Kidney epithelial cell (primary cell): Measurements from ENCODE around the gene PTPDC1. TPM values are rescaled to one million over a fixed set of nuclear protein-coding genes. Genes with fewer than 3 reads are reported as not detected.
"Not testable (repeated sequence)": the region's sequence is repeated elsewhere in the genome, so short reads cannot be mapped to it uniquely, and the experiment has no call there.

ENCODE experiments used
- DNase-seq: peaks from one replicate; pipeline ENCODE4 v3.0.0-alpha.2; 2010; ENCODE audit warnings: low read depth
- H3K27me3 ChIP-seq: 2 replicates; pipeline ENCODE4 v1.6.0; 2011; ENCODE audit warnings: low read length; ENCODE audit not compliant: control insufficient read depth, insufficient read depth
- H3K36me3 ChIP-seq: 2 replicates; pipeline ENCODE4 v1.5.1; 2011; ENCODE audit warnings: low read length; ENCODE audit not compliant: control insufficient read depth, insufficient read depth
- H3K4me3 ChIP-seq: 2 replicates; pipeline ENCODE4 v1.5.1; 2011; ENCODE audit warnings: low read depth, mild to moderate bottlenecking, control low read depth, low read length
- CTCF ChIP-seq: IDR thresholded peaks from 2 replicates; pipeline ENCODE4 v1.5.1; 2011; ENCODE audit warnings: mild to moderate bottlenecking, moderate library complexity, low read length, control low read depth, inconsistent platforms; ENCODE audit not compliant: insufficient read depth, poor library complexity, severe bottlenecking
- total RNA-seq: library from RNA; depleted of rRNA; stranded (reverse); fragments of >200 nt; gene quantifications from 2 replicates; pipeline ENCODE4 v1.2.3, GENCODE V29; 2015

Gene PTPDC1
- total RNA-seq, 1 donor from 2014 or later, result 8.9 TPM

DNA sequence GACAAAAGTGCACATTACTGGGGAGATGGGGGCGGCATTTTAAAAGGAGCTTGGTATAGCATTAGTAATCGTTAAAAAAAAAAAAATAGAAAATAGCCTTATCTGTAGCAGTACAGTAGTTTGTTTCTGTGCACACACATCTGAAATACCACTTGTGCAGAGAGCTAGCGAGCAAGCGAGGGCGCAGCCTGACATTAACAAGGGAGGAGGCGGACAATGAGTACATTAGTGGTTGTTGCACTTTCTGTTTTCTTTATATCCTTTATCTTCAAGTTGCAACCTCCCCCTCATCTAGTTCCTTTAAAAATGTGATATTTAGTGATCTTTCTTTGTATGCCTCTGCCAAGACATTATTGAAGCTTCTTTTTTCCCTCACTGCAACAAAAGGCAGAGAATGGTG is 880 bp upstream of the PTPDC1 start:
- Histone ChIP-seq H3K36me3 (no peaks in the 10 kb centered on the region), H3K27me3 (no peaks in the 10 kb centered on the region), H3K4me3 (no peak overlapping the region)
- DNase-seq, result no peak
- no peak for TF ChIP-seq CTCF

DNA sequence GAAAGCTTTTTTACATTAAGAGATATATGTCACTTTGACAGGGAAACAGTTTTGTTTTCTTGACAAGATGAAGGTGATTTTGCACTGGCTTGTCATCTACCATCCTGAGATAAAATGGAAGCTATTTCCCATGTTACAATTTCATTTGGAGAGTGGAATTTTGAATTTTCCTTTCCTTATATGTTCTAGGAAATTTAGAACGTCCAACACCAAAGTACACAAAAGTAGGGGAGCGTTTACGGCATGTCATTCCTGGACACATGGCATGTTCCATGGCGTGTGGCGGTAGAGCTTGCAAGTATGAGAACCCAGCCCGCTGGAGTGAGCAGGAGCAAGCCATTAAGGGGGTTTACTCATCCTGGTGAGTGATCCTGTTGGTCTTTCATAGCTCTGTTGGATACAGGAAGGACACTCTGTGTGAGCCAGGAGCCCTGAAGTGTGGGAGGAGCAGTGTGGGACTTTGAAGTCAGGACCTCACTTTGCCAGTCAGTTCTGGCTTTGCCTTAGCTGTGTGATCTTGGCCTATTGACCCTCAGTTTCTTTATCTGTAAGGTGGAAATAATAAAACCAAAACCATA is 887 bp downstream of the PTPDC1 start:
- DNase-seq, result peak; percentile 43
- H3K36me3 ChIP-seq, result no peaks in the 10 kb centered on the region
- TF ChIP-seq CTCF, result no peak
- no peaks in the 10 kb centered on the region for H3K27me3 ChIP-seq
- H3K4me3 ChIP-seq, result no peak overlapping the region

DNA sequence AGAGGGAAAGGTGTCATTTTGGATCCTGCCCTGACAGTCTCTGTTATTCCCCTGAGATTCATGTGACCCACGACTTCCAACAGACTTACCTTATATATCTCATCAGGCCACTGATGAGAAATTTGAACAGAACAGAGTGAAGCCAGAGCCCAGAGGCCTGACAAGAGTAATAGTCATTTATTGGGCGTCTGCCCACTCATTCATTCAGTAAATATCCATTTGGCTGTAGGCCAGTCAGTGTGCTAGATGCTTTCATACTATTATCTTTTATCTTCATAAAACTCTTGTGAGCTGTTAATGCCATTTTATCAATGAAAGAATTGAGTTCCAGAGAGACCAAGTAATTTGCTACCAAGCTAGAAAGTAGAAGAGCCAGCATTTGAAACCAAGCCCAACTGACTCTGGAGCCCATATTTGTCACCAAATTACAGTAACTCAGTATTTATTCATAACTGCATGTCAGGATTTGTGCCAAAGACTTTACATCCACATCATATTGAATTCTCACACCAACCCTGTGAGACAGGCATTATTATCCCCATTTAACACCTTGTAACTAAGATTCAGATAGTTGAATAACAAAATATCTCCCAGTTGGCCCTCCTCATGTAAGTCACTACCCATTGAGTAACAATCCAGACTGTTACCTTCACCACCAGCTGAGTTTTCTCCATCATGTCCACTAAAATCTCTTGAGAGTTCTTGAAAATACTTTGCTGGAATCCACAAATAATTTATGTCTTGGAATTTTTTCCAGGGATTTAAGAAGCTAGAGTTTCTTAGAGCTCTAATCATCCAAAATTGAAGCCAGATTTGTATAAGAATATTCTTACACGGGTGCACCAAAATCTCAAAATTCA is 2.5 kb downstream of the PTPDC1 start:
- Histone ChIP-seq H3K27me3 (no peaks in the 10 kb centered on the region), H3K4me3 (no peak overlapping the region), H3K36me3 (no peaks in the 10 kb centered on the region)
- TF ChIP-seq CTCF, result no peak
- DNase-seq, result no peak

- not testable (repeated sequence) for DNase-seq, H3K36me3 ChIP-seq, H3K4me3 ChIP-seq, H3K27me3 ChIP-seq
Measured at GRCh38 chr9:94094219-94095145, 10.2 kb downstream of the PTPDC1 start.

DNA sequence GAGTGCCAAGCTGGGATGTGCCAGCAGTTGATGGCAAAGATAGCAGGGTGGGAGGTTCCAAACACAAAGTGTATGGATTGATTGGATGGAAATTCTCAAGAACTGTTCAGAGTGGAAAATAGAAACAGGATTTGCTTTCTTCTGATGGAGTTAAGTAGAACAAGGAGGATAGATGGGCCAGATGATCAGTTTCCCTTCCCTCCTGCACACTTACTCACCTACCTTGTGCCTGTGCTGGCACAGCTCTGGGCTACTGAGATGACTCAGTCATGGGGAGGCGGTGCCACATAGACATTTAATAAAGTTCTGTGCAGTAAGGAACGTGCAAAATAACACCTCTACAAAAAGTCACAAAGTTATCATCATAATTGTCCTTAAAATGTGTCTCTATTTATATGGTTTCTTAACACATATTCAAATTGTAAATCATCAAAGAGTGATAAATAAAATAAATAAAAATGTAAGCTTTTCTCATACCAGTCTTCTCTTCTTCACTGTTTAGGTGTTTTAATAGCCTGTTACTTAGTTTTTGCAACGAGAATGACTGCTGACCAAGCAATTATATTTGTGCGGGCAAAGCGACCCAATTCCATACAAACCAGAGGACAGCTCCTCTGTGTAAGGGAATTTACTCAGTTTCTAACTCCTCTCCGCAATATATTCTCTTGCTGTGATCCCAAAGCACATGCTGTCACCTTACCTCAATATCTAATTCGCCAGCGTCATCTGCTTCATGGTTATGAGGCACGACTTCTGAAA is 12.7 kb downstream of the PTPDC1 start:
- Histone ChIP-seq H3K4me3 (no peak overlapping the region), H3K36me3 (no peaks in the 10 kb centered on the region), H3K27me3 (no peaks in the 10 kb centered on the region)
- TF ChIP-seq CTCF, result no peak
- no peak for DNase-seq
